ENCODE measurements around the gene CLTA.

DNA sequence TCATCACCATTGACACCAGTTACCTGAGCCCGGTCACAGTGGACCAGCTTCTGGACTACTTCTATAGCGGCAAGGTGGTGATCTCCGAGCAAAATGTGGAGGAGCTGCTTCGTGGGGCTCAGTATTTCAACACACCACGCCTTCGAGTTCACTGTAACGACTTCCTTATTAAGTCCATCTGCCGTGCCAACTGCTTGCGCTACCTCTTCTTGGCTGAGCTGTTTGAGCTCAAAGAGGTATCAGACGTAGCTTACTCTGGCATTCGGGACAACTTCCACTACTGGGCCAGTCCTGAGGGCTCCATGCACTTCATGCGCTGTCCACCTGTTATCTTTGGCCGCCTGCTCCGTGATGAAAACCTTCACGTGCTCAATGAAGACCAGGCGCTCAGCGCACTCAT is 21.0 kb upstream of the CLTA start:
- TF ChIP-seq CTCF (conservative IDR thresholded peaks at IDR 0.05; ENCODE audit: low read length) (no peak), EZH2phosphoT487 (IDR thresholded peaks at IDR 0.05; ENCODE audit: borderline replicate concordance, low read depth, low read length) (no peak)
